CD4-positive, alpha-beta T cell treated with Interleukin-6 for 4 hours (primary cell): Measurements from ENCODE around the gene LGI2.
"Not testable (repeated sequence)": the region's sequence is repeated elsewhere in the genome, so short reads cannot be mapped to it uniquely, and the experiment has no call there.

Experiments
- DNase-seq: peaks from one replicate; pipeline ENCODE4 v3.0.0-alpha.2; 2020; ENCODE audit warnings: mixed read lengths

Gene LGI2

GRCh38 chr4:25050370-25051078 lies 19.8 kb upstream of the LGI2 start:
- no peak for DNase-seq

DNA sequence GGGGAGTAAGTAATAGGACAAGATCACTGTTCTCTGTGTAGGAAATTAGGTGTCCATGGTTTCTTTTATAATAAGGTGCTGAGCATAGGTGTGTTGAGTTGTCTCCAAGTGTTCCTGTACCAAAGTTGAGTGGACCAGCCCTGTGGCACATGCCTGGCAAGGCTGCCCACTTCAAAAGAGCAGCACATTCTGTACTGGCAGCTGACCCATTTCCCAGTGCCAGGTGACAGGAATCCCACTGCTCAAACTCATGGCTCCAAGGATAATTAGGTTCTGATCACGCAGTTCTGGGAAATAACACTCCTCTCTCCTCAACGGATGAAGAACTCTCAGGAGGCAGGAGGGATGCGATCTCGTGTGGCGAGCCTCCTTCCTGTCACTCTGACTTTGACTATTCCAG lies 12.8 kb upstream of the LGI2 start:
- DNase-seq = no peak

- no peak for DNase-seq
Measured at GRCh38 chr4:25033526-25033925, 2.8 kb upstream of the LGI2 start.

- no peak for DNase-seq
Measured at GRCh38 chr4:25032126-25032525, 1.4 kb upstream of the LGI2 start.

DNA sequence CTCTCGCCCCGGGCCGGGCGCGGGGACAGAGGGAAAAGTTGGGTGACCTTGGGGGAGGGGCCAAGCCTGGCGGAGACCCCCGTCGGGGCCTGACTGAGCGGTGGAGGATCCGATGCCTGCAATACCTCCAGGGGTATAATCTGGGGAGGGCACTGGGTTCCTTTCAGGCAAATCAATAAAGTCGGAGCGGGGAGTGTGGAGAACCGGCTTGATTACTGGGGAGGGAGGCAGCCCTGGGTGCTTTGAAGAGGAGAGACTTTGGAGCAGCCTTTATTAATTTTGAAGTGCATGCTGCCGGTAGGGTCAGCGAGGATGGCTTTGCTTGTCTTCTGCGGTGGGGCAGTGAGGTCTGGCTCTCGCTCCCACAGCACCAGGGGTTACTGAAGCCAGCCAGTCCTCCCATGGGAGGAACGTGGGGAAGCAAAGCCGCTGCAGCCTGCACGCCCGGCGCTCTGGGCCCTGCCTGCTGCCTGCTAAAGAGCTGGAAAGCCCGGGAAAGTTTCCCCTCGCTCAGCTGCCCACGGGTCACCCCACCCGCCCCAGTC lies 403 bp upstream of the LGI2 start:
- no peak for DNase-seq

GRCh38 chr4:25029479-25030276 lies 1.1 kb downstream of the LGI2 start:
- DNase-seq = no peak

DNA sequence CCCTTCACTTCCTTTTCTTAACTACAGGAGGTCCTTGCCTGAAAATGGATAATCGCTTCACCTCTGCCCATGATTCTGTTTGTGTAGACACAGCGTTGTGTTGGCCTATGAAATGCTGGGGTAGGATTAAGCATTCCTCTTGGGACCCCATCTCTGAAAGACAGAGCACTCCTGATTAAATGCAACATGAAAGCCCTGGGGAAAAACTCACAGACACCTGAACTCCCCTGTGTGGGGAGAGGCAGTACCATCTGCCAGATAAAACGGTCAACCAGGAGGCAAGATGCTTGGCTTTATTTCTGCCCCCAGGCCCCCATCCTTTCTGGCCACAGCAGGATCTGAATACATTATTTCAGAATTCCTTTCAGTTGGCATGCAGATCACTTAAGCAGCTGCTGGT lies 1.9 kb downstream of the LGI2 start:
- DNase-seq = no peak

DNA sequence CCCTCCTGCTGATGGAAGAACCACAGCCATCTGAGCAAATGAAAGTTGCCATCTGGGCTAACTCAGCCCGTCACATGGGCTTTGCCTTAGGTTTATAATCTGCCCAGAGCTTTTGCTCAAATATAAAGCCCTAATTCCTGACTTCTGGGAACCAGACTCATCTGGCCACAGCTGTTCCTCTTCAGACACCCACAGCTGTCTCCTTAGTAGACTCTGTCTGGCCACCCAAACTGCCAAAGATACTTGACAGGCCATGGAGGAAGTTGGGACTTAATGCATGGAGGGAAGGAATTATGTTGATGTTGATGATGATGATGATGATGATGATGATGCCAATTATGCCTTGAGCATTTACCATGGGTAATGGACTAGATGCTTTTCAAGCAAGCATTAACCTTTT lies 8.0 kb downstream of the LGI2 start:
- no peak for DNase-seq

GRCh38 chr4:25021216-25021615 lies 9.5 kb downstream of the LGI2 start:
- no peak for DNase-seq

GRCh38 chr4:25020236-25020635 lies 10.5 kb downstream of the LGI2 start:
- DNase-seq = no peak

DNA sequence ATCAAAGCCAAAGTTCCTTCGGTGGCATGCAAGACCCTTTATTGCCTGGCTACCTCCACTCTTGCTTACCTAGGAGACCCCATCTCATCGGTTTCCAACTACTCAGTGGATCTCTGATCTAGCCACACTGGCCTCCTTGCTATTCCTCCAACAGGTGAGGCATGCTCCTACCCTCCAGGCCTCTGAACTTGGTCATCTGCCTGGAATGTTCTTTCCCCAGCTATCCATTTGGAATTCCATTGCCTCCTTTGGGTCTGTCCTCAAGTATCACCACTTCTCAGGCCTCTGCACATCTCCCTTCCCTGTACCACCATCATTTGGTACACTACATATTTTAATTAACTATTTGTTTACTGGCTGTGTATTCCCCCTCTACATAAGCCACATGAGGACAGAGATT lies 11.2 kb downstream of the LGI2 start:
- DNase-seq = no peak

DNA sequence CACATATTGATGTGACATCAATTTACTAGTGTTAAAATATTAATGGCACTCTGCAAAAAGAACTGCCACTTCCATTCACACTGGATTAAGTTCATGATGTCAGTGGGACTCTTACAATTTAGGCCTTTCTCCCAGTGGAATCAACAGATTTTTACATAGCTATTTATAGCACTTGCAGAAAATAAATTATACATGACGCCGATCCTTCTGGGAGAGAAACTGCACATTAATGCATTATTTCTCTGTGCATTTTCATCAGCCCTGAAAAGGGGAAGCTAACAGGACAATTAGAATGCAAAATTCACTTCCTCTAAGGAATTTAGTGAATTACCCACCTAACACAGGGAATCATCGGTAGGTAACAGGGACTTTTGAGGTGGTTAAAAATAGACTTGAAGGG lies 15.7 kb downstream of the LGI2 start:
- DNase-seq = no peak

DNA sequence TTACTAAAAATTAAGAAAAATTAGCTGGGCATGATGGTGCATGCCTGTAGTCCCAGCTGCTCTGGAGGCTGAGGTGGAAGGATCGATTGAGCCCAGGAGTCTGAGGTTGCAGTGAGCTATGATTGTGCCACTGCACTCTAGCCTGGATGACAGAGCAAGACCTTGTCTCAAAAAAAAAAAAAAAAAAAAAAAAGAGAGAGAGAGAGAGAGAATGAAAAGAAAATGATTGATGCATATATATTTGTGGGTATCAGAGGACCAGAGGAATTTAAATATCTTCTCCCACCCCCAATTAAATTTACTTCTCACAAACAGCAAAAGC lies 16.1 kb downstream of the LGI2 start:
- DNase-seq = not testable (repeated sequence)

DNA sequence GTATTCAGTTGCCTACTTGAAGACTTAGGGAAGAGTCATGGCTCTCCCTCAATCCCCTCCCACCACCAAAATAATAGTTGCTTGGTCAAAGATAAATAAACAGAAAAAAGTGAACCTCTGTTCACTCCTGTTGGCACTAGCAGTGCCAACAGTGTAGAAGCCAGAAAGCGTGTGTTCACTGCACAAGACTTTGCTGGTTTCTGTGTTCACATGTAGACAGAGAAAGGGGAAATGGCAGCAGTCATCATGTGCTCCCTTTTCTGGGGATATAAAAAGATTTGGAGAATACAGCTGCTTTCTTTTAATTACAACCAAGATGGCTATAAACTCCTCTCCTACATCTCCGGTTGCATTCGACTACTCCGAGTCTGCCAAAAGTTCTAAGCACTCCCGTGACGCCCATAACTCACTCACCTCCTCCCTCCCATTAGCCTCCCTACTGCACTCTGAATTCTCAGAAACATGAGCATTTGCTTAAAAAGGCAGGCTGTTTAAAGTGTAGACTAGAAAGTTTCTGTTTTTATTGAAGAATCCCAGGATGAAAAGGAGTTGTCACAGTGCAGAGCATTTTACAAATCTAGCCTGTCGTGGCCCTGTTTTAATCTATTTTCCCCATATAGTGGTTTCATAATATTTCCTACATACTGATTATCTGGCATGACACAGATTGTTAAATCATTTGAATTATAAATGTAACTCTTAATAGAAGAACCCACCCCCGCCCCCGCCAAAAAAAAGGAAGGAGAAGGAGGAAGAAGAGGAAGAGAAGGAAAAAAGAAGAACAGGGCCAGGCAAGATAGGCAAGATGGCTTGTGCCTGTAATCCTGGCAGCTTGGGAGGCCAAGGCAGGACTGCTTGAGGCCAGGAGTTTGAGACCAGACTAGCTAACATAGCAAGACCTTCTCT lies 16.7 kb downstream of the LGI2 start:
- no peak for DNase-seq

- DNase-seq = no peak
Measured at GRCh38 chr4:25012655-25013054, 18.1 kb downstream of the LGI2 start.

GRCh38 chr4:25011135-25011866 lies 19.4 kb downstream of the LGI2 start:
- DNase-seq = no peak

DNA sequence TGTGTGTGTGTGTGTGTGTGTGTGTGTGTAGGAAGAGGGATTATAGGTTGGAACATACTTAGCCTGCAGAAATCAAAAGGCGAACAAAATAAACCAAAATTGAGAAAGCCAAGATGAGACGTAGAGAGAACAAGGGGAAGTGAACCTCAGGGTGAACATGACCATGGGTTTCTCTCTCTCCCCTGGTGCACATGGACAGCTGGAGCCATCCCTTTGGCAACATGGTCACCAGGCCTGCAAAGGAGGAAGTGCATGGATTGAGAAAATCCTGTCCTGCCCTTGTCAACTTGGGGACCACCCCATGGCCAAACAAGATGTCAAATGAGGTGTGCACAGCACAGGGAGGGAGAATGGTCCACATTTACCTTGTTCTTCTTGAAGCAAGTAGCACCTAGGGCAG lies 23.1 kb downstream of the LGI2 start:
- DNase-seq = no peak

- DNase-seq = no peak
Measured at GRCh38 chr4:25002681-25003080, 28.1 kb downstream of the LGI2 start.

GRCh38 chr4:25001509-25001908 lies 29.2 kb downstream of the LGI2 start:
- DNase-seq = no peak

DNA sequence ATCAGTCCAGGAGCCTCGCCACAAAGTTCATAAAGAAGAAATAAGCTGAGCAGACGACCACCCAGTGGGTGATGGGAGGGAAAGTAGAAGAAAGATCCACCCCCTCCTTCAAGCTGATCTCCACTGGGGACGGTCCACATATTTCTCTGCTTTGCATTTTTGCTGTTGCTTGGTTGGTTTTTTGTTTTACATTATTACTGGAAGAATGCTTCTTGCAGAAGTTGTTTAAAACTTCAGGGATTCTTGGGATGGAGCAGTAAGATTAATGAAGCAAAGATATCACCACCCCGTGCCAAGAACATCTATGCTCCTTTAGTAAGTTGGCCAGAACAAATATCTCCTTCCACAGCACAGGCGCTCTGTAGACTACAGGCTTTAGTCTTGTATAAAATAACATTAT lies 30.1 kb downstream of the LGI2 start:
- no peak for DNase-seq

GRCh38 chr4:24999392-25000089 lies 31.2 kb downstream of the LGI2 start:
- DNase-seq = no peak

- no peak for DNase-seq
Measured at GRCh38 chr4:24995346-24995919, 35.3 kb downstream of the LGI2 start.
